OCI-LY1 (cell line): ENCODE data around the gene INSYN1.

Experiments used
- H2AFZ ChIP-seq: fragments of 200-600 bp; sonication (generic), shearing (Covaris generic); 2 replicates; pipeline ENCODE4 v1.6.0; 2014; ENCODE audit warnings: antibody characterized with exemption, mild to moderate bottlenecking, low read length
- H3F3A ChIP-seq: fragments of 200-600 bp; sonication (generic), shearing (Covaris generic); 2 replicates; pipeline ENCODE4 v1.6.0; 2014; ENCODE audit warnings: mild to moderate bottlenecking, antibody characterized with exemption, low read length, moderate library complexity; ENCODE audit not compliant: insufficient read depth
- H3K27ac ChIP-seq: fragments of 200-600 bp; sonication (generic); 2 replicates; pipeline ENCODE4 v1.5.1; 2014; ENCODE audit warnings: low read length, mixed run types, mild to moderate bottlenecking, low read depth; ENCODE audit not compliant: poor library complexity, severe bottlenecking
- H3K27me3 ChIP-seq: fragments of 200-600 bp; sonication (generic); 2 replicates; pipeline ENCODE4 v1.6.0; 2014; ENCODE audit warnings: antibody characterized with exemption, mild to moderate bottlenecking, low read length, moderate library complexity; ENCODE audit not compliant: insufficient read depth
- H3K36me3 ChIP-seq: fragments of 200-600 bp; sonication (generic); 2 replicates; pipeline ENCODE4 v1.6.1; 2014; ENCODE audit warnings: mild to moderate bottlenecking, antibody characterized with exemption, low read length, moderate library complexity, mixed read lengths; ENCODE audit not compliant: insufficient read depth
- H3K4me1 ChIP-seq: fragments of 200-600 bp; sonication (generic); 2 replicates; pipeline ENCODE4 v1.5.1; 2014; ENCODE audit warnings: mild to moderate bottlenecking, low read length, moderate library complexity; ENCODE audit not compliant: insufficient read depth, severe bottlenecking
- H3K4me2 ChIP-seq: fragments of 200-600 bp; sonication (generic), shearing (Covaris generic); 2 replicates; pipeline ENCODE4 v1.6.1; 2014; ENCODE audit warnings: low read length
- H3K4me3 ChIP-seq: fragments of 200-600 bp; sonication (generic); 2 replicates; pipeline ENCODE4 v1.5.1; 2014; ENCODE audit warnings: low read length, low read depth, mild to moderate bottlenecking, mixed read lengths; ENCODE audit not compliant: poor library complexity, severe bottlenecking
- H3K79me2 ChIP-seq: fragments of 200-600 bp; shearing (Covaris generic); 2 replicates; pipeline ENCODE4 v1.6.1; 2016; ENCODE audit warnings: mixed run types, low read length, mixed read lengths; ENCODE audit not compliant: insufficient read depth
- H3K9ac ChIP-seq: fragments of 200-600 bp; sonication (generic), shearing (Covaris generic); 2 replicates; pipeline ENCODE4 v1.6.1; 2014; ENCODE audit warnings: mild to moderate bottlenecking, low read length, mixed read lengths
- H3K9me2 ChIP-seq: fragments of 200-600 bp; sonication (generic), shearing (Covaris generic); 2 replicates; pipeline ENCODE4 v1.6.1; 2014; ENCODE audit warnings: low read depth, mild to moderate bottlenecking, low read length, mixed read lengths
- H3K9me3 ChIP-seq: fragments of 200-600 bp; shearing (Covaris generic); 2 replicates; pipeline ENCODE4 v1.6.1; 2014; ENCODE audit warnings: low read length, mixed read lengths
- H4K20me1 ChIP-seq: fragments of 200-600 bp; sonication (generic), shearing (Covaris generic); 2 replicates; pipeline ENCODE4 v1.6.0; 2016; ENCODE audit warnings: mild to moderate bottlenecking, low read length; ENCODE audit not compliant: insufficient read depth
- EZH2 ChIP-seq: fragments of 200-600 bp; sonication (generic), shearing (Covaris generic); IDR thresholded peaks from 2 replicates; pipeline ENCODE4 v1.8.0; 2017; ENCODE audit warnings: borderline replicate concordance, mixed run types, mild to moderate bottlenecking, antibody characterized with exemption, low read length, moderate library complexity, mixed read lengths
- TF ChIP-seq, protein P1 (sequence below): fragments of 200-600 bp; sonication (generic), shearing (Covaris generic); IDR thresholded peaks from 2 replicates; pipeline ENCODE4 v1.5.1; 2017; ENCODE audit warnings: mild to moderate bottlenecking, antibody characterized with exemption, low read length, moderate library complexity, mixed read lengths

INSYN1 gene

GRCh38 chr15:73760330-73761329, 7.5 kb upstream of the INSYN1 start:
- Histone ChIP-seq H3F3A (no peaks in the 10 kb centered on the region), H3K9ac (no peak overlapping the region), H3K27me3 (no peaks in the 10 kb centered on the region), H3K4me3 (no peak overlapping the region), H2AFZ (no peak overlapping the region), H3K79me2 (no peaks in the 10 kb centered on the region), H3K4me2 (no peak overlapping the region), H3K4me1 (no peaks in the 10 kb centered on the region), H3K36me3 (no peaks in the 10 kb centered on the region), H3K27ac (no peak overlapping the region), H3K9me3 (no peaks in the 10 kb centered on the region), H4K20me1 (no peaks in the 10 kb centered on the region), H3K9me2 (no peaks in the 10 kb centered on the region)
- no peak for TF ChIP-seq EZH2
- TF ChIP-seq, protein P1, sequence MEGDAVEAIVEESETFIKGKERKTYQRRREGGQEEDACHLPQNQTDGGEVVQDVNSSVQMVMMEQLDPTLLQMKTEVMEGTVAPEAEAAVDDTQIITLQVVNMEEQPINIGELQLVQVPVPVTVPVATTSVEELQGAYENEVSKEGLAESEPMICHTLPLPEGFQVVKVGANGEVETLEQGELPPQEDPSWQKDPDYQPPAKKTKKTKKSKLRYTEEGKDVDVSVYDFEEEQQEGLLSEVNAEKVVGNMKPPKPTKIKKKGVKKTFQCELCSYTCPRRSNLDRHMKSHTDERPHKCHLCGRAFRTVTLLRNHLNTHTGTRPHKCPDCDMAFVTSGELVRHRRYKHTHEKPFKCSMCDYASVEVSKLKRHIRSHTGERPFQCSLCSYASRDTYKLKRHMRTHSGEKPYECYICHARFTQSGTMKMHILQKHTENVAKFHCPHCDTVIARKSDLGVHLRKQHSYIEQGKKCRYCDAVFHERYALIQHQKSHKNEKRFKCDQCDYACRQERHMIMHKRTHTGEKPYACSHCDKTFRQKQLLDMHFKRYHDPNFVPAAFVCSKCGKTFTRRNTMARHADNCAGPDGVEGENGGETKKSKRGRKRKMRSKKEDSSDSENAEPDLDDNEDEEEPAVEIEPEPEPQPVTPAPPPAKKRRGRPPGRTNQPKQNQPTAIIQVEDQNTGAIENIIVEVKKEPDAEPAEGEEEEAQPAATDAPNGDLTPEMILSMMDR, result no peak

DNA sequence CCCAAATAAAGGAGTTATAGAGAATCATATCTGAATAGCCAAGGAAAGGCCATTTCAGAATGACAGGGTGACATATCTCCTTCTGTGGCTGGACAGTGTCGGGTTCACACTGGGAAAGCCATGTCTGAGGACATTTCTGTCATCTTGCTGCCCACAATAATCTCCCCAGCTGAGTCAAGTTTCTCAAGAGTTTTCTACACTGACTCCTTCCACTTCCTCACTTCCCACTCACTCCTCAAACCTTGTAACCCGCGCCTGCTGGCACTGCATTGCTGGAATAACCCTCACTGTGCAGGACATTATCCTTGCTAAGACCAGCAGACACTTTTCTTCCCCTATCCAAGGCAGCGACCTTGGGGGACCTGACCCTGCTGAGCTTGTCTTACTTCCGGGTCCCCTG, 5.3 kb upstream of the INSYN1 start:
- Histone ChIP-seq H3K4me1 (no peaks in the 10 kb centered on the region), H3K36me3 (no peaks in the 10 kb centered on the region), H3K4me2 (no peak overlapping the region), H3K9ac (no peak overlapping the region), H4K20me1 (no peaks in the 10 kb centered on the region), H3K27ac (no peak overlapping the region), H2AFZ (no peak overlapping the region), H3K27me3 (no peaks in the 10 kb centered on the region), H3K4me3 (no peak overlapping the region), H3K9me2 (no peaks in the 10 kb centered on the region), H3F3A (no peaks in the 10 kb centered on the region), H3K79me2 (no peaks in the 10 kb centered on the region), H3K9me3 (no peaks in the 10 kb centered on the region)
- TF ChIP-seq, protein P1, result no peak
- no peak for TF ChIP-seq EZH2

DNA sequence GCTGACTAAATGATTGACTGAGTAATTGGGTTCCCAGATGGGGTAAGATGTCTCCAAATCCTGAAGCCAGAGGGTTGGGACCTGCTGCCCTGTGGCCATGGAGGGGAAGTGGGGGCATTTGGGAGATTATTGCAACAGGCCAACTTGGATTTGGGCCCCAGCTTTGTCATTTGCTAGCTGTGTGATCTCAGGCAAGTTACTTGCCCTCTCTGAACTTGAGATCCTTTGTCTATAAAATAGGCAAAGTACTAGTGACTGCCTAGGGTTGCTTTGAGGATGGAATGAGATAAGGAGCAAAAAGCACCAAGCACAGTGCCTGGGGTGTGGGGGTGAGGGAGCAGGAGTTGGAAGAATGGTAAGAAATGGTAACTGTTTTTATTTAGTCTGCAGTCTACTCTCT, 4.4 kb upstream of the INSYN1 start:
- Histone ChIP-seq H2AFZ (no peak overlapping the region), H3K9ac (no peak overlapping the region), H3K9me3 (no peaks in the 10 kb centered on the region), H3K79me2 (no peaks in the 10 kb centered on the region), H3K27ac (no peak overlapping the region), H3K4me1 (no peaks in the 10 kb centered on the region), H3K36me3 (no peaks in the 10 kb centered on the region), H3K9me2 (no peaks in the 10 kb centered on the region), H4K20me1 (no peaks in the 10 kb centered on the region), H3F3A (no peaks in the 10 kb centered on the region), H3K4me2 (no peak overlapping the region), H3K27me3 (no peaks in the 10 kb centered on the region), H3K4me3 (no peak overlapping the region)
- no peak for TF ChIP-seq EZH2
- TF ChIP-seq, protein P1, result no peak
